GM18505 (cell line): Measurements from ENCODE around the gene ZNF225.

Experiments
- ATAC-seq: cut with Tn5 transposase; IDR thresholded peaks from one replicate; pipeline ENCODE4 v1.9.1; 2021; ENCODE audit not compliant: unreplicated experiment
- POLR2A ChIP-seq: IDR thresholded peaks from 4 replicates; pipeline ENCODE4 v1.6.1; 2011; ENCODE audit warnings: borderline replicate concordance; ENCODE audit not compliant: insufficient read depth, insufficient read length; ENCODE audit errors: extremely low read depth

ZNF225 gene

DNA sequence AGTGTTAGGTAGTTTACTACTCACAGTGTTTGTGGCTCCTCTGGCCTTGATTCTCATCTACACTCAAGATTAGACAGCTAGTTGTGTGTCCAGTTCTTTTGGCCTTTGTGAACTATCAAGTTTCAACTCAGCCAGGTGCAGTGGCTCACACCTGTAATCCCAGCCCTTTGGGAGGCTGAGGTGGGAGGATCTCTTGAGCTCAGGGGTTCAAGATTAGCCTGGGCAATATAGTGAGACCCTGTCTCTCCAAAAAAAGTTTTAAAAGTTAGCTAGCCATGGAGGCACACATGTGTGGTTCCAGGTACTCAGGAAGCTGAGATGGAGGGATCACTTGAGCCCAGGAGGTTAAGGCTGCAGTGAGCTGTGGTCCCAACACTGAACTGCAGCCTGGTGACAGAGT is 67.8 kb downstream of the ZNF225 start:
- TF ChIP-seq POLR2A = no peak
- no peak for ATAC-seq

GRCh38 chr19:44182145-44182544 is 68.9 kb downstream of the ZNF225 start:
- no peak for ATAC-seq

More at GRCh38 chr19:44182145-44182544, 68.9 kb downstream of the ZNF225 start:
- no peak for TF ChIP-seq POLR2A
